HG02798 (cell line): ENCODE results near the gene TAOK1.

Experiments
- ATAC-seq: cut with Tn5 transposase; IDR thresholded peaks from one replicate; pipeline ENCODE4 v1.9.1; 2021; ENCODE audit warnings: mild to moderate bottlenecking; ENCODE audit not compliant: unreplicated experiment, poor library complexity

The TAOK1 gene

DNA sequence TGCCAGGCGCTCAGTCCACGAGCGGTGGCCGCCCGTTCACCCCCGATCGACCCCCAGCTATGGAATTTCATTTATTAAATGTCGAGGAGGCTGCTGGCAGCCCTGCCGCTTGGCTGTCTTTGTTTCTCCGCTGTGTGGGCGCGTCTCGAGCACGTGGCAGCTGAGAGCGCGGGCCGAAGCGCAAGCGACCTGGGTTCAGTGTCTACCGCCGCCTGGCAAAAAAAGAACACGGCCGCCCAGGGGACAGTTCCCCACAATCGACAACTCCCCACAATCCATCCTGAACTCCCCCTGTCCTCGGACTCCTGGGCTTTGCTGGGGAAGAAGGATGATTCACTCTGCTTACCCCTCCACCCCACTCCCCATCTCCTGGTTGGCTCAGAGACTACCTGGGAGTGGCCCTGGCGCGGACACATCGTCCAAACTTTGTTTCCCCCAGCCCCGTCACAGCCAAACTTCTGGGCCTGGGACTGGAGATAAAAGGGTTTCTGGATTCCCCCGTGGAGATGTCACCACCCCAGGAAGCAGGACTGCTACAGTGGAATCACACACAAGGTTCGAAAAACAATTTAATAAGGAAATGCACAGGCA, 201.1 kb downstream of the TAOK1 start:
- ATAC-seq: no peak

DNA sequence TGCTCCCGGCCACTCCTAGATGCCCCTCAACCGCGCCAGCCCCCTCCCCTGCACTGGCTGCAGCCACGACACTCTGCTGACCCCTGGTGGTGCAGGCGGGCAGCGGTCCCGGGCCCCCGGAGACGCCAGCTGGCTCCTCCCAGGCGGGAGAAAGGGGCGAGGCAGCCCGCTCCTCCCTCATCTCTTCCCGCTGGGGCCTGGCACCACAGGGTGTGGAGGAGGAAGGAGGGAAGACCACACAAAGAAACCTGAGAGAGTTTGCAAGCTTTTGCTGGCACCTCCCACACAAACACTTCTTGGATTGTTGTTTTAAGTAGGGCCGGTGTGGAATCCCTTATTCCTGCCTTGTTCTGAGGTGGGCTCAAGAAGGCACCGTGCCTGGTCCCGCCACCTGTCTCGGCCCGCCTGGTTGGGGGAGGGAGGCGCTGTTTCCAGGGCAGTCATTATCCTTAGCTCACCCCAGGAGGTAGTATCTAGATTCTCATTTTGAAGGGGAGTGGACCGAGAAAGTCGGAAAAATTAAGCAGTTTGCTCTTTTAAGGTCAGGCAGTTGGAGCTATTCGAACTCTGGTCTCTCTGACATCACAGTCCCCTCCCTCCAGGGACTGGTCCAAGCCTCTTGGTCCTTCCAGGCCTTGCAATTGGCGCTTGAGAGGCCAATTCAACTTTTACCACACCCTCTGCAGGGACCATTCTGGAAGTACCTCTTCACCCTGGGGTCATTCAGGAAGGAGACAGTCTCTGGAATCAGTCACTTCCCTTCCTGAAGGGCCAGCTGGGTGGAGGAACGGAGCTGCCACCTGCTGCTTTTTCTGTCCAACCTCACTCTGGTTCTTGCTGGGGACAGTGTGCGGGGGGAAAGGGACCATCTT, 201.8 kb downstream of the TAOK1 start:
- ATAC-seq: peak; percentile 30

DNA sequence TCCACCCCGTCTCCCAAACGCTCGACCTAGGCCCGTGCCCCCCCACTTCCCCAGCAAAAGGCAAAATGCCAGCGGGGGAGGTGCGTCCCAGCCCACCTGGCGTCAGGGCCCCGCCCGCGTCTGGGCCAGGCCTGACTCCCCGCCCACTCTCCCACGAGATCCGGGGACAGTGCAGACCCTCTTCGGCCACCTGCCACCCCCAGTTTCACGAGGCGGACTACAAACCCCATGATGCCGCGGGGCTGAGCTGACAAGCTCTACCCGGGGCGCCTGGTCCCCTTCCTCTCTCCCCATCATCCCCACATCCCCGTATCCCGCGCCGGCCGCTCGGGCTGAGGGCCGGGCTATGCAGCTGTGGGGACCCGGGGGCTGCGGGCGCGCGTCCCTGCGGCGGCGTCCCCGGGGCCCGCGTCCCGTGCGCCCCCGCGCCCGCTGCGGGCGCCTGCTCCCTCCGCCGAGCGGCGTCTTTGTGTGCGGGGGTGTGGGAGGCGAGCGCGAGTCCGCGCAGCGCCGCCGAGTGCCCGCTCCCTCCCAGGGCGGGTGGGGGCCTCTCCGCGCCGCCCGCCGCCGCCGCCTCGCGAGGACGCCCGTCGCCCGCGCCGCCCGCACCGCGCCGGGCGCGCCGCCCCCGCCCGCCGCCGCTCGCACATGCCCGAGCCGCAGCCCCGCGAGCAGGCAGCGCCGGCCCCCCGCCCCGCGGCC, 202.8 kb downstream of the TAOK1 start, which contains the start of gene ANKRD13B:
Gene ANKRD13B (plus strand): TSS at position 283 of the 702 bp plus-strand sequence. CDS start 490 bp downstream, outside the sequence.
- ATAC-seq: no peak

DNA sequence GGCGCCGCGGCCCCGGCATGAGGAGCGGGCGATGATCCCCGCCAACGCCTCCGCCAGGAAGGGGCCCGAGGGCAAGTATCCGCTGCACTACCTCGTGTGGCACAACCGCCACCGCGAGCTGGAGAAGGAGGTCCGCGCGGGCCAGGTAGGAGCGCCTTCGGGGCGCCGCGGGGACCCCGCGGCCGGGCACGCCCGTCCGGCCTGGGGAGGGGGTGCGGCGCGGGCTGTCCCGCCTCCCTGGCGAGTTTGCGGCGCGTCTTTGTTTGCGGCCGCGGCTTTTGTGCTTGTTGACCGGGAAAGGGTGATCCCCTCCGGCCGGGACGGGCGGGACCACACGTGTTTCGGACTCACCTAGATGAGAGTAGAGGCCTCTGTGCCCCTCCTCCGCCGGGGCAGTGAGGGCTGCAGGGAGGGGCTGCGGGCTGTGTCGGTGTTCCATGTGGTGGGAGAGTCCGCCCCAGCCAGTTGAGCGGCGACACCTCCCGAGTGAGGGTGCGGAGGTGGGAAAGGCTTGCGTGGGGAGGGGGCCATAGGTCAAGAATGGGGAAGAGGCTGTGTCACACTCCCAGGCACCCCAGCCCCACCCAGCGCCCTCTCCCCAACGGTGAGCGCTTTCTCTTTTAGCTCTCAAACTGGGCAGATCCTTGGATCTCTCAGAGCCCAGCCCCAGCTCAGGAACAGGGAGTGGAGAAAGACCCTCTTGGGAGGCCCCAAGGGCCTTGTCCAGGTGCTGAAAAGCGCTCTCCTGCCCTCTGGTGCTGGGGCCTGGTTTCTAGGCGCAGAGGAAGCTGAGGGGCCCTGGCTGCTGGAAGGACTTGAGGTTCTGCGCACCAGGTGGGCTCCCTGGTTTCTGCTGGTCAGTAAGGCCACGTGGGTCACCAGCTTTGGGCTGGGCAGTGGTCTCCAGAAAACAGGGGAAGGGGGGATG, 203.7 kb downstream of the TAOK1 start:
- no peak for ATAC-seq

DNA sequence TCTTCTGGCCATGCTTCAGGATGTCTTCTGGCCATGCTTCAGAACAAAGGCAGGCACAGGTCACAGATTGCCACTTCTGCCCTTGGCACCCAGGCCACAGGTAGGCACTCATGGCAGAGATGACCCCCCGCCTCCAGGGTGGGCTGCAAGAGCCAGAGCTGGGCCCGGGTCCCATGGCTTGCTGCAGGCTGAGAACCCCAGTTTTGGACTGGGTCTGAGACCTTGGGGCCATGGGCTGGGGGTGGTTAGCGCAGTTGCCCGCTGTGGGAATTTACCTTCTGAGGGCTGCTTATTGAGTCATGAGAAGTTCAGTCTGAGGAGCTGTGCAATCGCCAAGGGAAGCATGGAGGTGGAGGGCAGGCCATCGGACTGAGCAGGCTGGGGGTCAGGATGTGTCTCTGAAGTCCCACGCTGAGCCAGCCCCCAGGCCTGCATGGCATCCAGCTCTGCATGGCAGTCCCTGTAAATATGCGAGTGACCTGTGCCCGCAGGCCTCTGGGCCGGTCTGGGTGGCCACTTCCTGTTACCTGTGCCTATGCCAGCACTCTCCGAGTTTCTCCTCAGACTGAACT, 204.4 kb downstream of the TAOK1 start:
- no peak for ATAC-seq

DNA sequence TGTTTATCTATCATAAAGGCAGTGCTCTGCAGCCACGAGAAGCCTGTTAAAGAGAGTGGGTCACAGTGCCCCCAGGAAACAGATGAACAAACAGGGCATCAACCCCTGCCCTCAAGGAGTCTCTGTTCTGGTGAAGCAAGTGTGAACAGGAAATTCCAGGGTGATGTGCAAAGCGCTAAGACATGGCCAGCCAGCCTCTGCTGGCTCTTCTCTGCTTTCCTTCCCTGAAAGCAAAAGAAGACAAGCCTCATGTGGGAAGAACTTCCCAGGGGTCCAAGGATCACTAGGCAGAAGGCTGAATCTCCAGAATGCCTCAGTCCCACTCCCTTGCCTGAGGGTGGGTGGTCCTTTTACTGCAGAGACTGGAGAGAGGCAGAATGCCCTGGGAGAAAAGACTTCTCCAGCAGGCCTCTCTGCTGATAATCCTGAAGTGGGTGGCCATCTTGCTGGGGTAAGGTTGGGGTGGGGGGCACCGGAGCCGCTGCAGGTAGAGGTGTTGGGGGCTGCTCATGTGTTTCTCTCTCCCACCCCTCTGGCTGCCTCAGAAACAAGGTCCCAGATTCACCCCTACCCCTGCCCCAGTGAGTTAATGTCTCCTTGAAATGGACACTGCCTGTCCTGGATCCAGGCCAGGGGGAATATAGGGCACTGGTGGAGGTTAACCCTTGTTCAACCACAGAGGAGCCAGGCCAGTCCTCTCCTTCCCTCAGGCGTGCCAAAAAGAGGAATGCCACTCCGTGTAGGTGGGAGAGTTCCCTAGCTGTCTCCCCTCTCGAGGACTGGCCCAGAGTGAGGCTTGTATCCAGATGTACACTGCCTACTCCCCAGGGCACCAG, 205.2 kb downstream of the TAOK1 start:
- ATAC-seq: no peak

DNA sequence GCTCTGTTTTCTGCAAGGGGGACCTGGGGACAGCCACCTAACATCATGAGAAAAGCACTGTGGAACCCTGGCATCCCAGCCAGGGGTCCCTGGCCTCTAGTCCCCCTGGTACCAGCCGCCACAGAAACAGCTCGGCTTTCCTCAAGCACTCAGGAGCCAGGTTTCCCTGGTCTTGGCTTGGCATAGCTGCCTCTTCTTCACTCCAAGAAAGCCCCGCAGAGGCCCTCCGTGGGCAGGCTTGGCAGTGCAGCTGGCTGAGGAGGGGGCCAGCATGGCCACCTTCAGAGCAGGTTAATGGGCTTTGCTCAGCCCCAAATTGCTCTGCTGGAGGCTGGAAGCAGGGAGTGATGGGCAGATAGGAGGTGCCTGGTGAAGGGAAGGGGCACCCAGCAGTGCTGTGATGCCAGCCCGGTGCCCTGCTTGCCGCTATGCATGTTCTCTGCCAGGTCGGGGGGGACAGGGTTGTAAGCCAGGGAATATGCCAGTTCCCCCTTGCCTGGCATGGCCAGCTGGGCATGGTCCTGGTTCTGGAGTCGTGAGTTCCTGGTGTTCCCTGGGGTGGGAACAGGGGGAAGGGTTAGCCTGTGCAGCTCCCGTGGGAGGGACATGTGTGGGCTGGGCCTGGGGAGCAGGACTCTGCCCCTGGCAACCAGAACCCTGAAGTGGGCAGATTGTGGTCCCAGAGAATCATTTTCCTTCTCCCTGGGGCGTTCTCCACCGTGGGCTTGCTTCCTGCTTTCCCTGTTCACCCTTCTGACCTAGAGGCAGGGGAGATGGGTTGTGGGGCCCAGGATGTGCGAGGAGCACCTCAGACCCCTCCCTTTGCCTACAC, 206.0 kb downstream of the TAOK1 start:
- no peak for ATAC-seq

DNA sequence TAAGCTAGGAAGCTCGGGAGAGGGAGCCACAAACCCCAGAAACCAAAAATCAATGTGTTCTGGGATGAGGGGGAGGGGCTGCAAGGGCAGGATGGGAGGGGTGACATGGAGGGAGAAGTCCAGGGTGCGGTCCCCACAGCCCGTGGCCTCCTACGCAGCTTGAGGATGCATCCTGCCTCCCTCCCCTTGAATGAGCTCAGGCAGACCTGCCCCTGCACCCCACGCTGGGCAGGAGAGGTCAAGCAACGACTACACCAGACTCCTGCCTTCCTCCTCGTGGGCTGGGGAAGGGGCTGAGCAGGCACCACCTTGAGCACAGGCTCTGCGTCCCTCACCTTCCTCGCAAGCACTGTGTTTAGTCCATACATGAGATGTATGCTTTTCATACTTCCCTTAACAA, 206.6 kb downstream of the TAOK1 start:
- ATAC-seq: no peak

DNA sequence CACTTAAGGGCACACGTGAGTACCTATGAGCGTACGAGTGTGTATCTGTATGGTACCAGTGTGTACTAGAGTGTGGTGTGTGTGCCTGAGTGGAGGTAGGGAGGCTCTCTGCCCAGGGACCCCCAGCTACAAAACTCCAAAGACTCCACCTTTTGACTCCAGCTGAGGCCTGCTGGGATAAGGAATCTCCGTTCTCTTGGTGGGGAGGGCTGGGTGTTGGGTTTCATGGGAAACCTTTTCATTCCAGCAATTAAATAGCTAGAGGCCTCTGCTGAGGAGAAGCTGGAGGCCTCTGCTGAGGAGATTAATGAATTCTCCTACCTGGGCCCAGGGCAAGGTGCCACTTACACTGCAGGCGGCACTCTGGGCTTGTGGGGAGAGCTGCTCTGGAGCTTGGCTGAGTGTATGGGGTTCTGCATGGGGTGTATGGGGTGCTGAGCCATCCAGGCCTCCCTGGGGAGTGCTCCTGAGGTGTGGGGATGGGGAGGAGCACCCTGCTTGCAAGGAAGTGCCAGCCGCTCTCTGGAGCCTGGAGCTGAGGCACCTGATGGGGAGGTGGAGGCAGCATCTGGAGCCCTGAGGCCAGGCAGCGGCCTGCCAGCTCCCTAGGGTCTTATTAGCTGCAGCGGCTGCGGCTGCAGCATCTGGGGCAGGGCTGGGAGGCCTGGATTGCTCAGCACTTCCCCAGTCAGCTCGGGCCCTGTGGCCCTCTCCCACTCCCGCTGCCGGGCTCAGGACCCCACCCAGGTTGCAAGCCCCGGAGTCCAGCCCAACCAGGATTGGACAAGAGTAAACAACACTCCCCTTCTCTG, 207.4 kb downstream of the TAOK1 start:
- ATAC-seq: no peak
